Small intestine (tissue), 7 donors: Measurements from ENCODE around the gene KRTCAP3. TPM values are rescaled to one million over a fixed set of nuclear protein-coding genes. Genes with fewer than 3 reads are reported as not detected.

Experiments
- DNase-seq, 2 donors: peaks; one replicate each; pipeline versions ENCODE4 v3.0.0 to v3.0.0-alpha.2; 2013
- FAIRE-seq: peaks from 2 replicates; lab custom pipeline; 2012; peaks lifted over from hg19 to GRCh38; lab: Jason Lieb, UNC
- H3K27ac ChIP-seq, 3 donors: one replicate each; pipeline ENCODE4 v1.5.1; 2013; ENCODE audit warnings: low read length in 2 of 3, mild to moderate bottlenecking in 2 of 3, control low read depth in 1 of 3, inconsistent platforms in 1 of 3, low read depth in 1 of 3, moderate library complexity in 1 of 3
- H3K27me3 ChIP-seq, 3 donors: one replicate each; pipeline ENCODE4 v1.6.1; 2013; ENCODE audit warnings: low read length in 3 of 3, inconsistent platforms in 1 of 3; ENCODE audit not compliant: control insufficient read depth in 3 of 3, insufficient read depth in 3 of 3
- H3K36me3 ChIP-seq, 3 donors: one replicate each; pipeline ENCODE4 v1.6.1; 2013; ENCODE audit warnings: low read length in 3 of 3, inconsistent platforms in 1 of 3, low read depth in 1 of 3, mild to moderate bottlenecking in 1 of 3, moderate library complexity in 1 of 3; ENCODE audit not compliant: control insufficient read depth in 3 of 3, insufficient read depth in 2 of 3
- H3K4me1 ChIP-seq, 3 donors: one replicate each; pipeline ENCODE4 v1.6.1; 2013; ENCODE audit warnings: low read length in 2 of 3, inconsistent platforms in 1 of 3, low read depth in 1 of 3, mild to moderate bottlenecking in 1 of 3, moderate library complexity in 1 of 3; ENCODE audit not compliant: control insufficient read depth in 3 of 3, insufficient read depth in 2 of 3
- H3K4me3 ChIP-seq, 3 donors: one replicate each; pipeline ENCODE4 v1.5.1; 2013; ENCODE audit warnings: low read length in 3 of 3, control low read depth in 1 of 3, inconsistent platforms in 1 of 3, low read depth in 1 of 3, mild to moderate bottlenecking in 1 of 3, moderate library complexity in 1 of 3
- H3K9me3 ChIP-seq, 2 donors: one replicate each; pipeline ENCODE4 v1.6.1; 2013; ENCODE audit warnings: low read depth in 1 of 2, low read length in 1 of 2; ENCODE audit not compliant: control insufficient read depth in 2 of 2, insufficient read depth in 1 of 2
- WGBS, 3 donors: extraction: QIAGEN DNeasy Blood & Tissue Kit; methylation state at CpG; one replicate each; pipeline ENCODE4 v1.1.7; 2013; 5-methylcytosine and 5-hydroxymethylcytosine counted together
- polyA plus RNA-seq, 4 donors: library from polyadenylated mRNA; stranded (reverse) in 3 of 4; unstranded in 1 of 4; fragments of 200-250 nt in 3 of 4; fragments of 120-200 nt in 1 of 4; gene quantifications; one replicate each; pipeline versions ENCODE4 v1.2.1 to v1.2.3, GENCODE V29; 2013
- donor health status: healthy with polysubstance abuse.
- donor health status: control.
- donor health status: control.
- donor health status: Bipolar disorder and iron deficiency.
- donor health status: healthy.

Gene KRTCAP3
- polyA plus RNA-seq, 4 donors = 57.0 to 127 (median 60.5) TPM

GRCh38 chr2:27428213-27428977 is 13.8 kb upstream of the KRTCAP3 start, which contains the start of gene NRBP1:
TSS of gene NRBP1 (plus strand) at chr2:27428631. CDS start at chr2:27433274, 4,643 bp downstream.
- peak within 1 kb of the TSS; percentile 78 to 99 (median 88) for H3K4me3 ChIP-seq
- peaks cover 1 to 9% (median 7%) of the 10 kb centered on the region in 3 donors for H3K4me1 ChIP-seq
- peak within 1 kb of the TSS; percentile 92 to 100 (median 99) for H3K27ac ChIP-seq
- no peak for FAIRE-seq
- peak; percentile 93 to 98 for DNase-seq
- no peaks in the 10 kb centered on the region for H3K9me3 ChIP-seq
- peaks cover 2 to 4% (median 3%) of the 10 kb centered on the region in 3 donors for H3K36me3 ChIP-seq
- WGBS, 3 donors = 0% methylated on average over 50 to 75 of the region's 75 CpGs
- no peaks in the 10 kb centered on the region for H3K27me3 ChIP-seq

GRCh38 chr2:27428978-27429541 is 13.1 kb upstream of the KRTCAP3 start:
- FAIRE-seq = no peak

GRCh38 chr2:27431395-27431794 is 10.8 kb upstream of the KRTCAP3 start:
- no peaks in the 10 kb centered on the region for H3K9me3 ChIP-seq
- peaks cover 1 to 9% (median 7%) of the 10 kb centered on the region in 3 donors for H3K4me1 ChIP-seq
- H3K36me3 ChIP-seq = peaks cover 21 to 24% (median 22%) of the 10 kb centered on the region in 3 donors
- no peak overlapping the region for H3K4me3 ChIP-seq
- no peaks in the 10 kb centered on the region for H3K27me3 ChIP-seq
- DNase-seq = peak in 1 of 2 donors; percentile 10
- no peak overlapping the region for H3K27ac ChIP-seq
- FAIRE-seq = no peak

More at GRCh38 chr2:27428978-27429541, 13.1 kb upstream of the KRTCAP3 start:
- H3K9me3 ChIP-seq = no peaks in the 10 kb centered on the region
- no peaks in the 10 kb centered on the region for H3K27me3 ChIP-seq
- peaks cover 4 to 7% (median 5%) of the 10 kb centered on the region in 3 donors for H3K36me3 ChIP-seq
- peak; percentile 83 to 94 for DNase-seq
- H3K4me3 ChIP-seq = peak overlapping the region; percentile 78 to 99 (median 88)
- peak overlapping the region; percentile 92 to 100 (median 99) for H3K27ac ChIP-seq
- WGBS, 3 donors = 0 to 1% (median 0%) methylated on average over 36 to 51 of the region's 51 CpGs
- peaks cover 1 to 9% (median 7%) of the 10 kb centered on the region in 3 donors for H3K4me1 ChIP-seq

- FAIRE-seq = no peak
Observed at GRCh38 chr2:27435628-27436027, 6.6 kb upstream of the KRTCAP3 start.

GRCh38 chr2:27441226-27441926 is 805 bp upstream of the KRTCAP3 start:
- Histone ChIP-seq H3K36me3 (peaks cover 26 to 70% (median 27%) of the 10 kb centered on the region in 3 donors), H3K9me3 (no peaks in the 10 kb centered on the region), H3K27ac (no peak overlapping the region), H3K4me1 (peaks cover 0 to 32% (median 0%) of the 10 kb centered on the region in 3 donors), H3K27me3 (no peaks in the 10 kb centered on the region), H3K4me3 (no peak overlapping the region)
- no peak for FAIRE-seq
- WGBS, 3 donors = 79 to 82% (median 81%) methylated on average over 10 of the region's 10 CpGs
- no peak for DNase-seq

More at GRCh38 chr2:27435628-27436027, 6.6 kb upstream of the KRTCAP3 start:
- WGBS, 3 donors = 90 to 93% (median 91%) methylated on average over 6 of the region's 6 CpGs
- H3K4me3 ChIP-seq = no peak overlapping the region
- no peak overlapping the region for H3K27ac ChIP-seq
- H3K27me3 ChIP-seq = no peaks in the 10 kb centered on the region
- H3K36me3 ChIP-seq = peaks cover 38 to 52% (median 40%) of the 10 kb centered on the region in 3 donors
- no peaks in the 10 kb centered on the region for H3K9me3 ChIP-seq
- DNase-seq = no peak
- peaks cover 0 to 4% (median 1%) of the 10 kb centered on the region in 3 donors for H3K4me1 ChIP-seq

DNA sequence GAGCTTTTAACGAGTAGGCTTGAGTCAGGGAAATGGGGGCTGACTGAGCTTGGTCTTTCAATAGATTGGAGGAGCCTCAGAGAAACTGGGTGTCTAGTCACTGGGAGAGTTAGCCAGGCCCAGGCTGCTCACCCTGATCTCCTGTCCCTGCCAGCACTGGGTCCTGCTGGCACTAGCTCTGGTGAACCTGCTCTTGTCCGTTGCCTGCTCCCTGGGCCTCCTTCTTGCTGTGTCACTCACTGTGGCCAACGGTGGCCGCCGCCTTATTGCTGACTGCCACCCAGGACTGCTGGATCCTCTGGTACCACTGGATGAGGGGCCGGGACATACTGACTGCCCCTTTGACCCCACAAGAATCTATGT is 720 bp downstream of the KRTCAP3 start:
- Histone ChIP-seq H3K9me3 (no peaks in the 10 kb centered on the region), H3K4me1 (peaks cover 0 to 33% (median 0%) of the 10 kb centered on the region in 3 donors), H3K4me3 (peak overlapping the region; percentile 22 to 59 (median 52)), H3K36me3 (peaks cover 18 to 60% (median 19%) of the 10 kb centered on the region in 3 donors), H3K27ac (peak overlapping the region; percentile 33 to 82 (median 76)), H3K27me3 (no peaks in the 10 kb centered on the region)
- peak in 1 of 2 donors; percentile 42 for DNase-seq
- FAIRE-seq = no peak
- 8 to 49% (median 46%) methylated on average over 6 of the region's 6 CpGs for WGBS, 3 donors

DNA sequence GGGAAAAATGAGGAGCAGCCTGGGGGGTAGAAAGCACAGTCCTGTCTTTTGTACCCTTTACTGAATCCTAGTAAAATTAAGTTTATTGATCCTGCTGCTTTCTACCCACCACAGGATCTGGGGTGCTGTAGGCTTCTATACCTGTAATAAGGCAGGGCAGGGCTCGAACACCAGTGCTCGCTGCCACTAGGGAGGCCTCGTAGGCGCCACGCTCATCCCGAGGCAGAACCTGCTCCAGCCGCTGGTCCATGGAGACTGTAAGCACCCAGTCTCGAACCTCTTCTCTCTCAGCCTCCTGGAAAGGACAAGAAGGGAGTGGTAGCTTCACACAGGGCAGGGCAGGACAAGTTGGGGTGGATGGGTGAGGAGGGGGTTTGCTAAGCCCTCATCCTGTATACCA is 3.0 kb downstream of the KRTCAP3 start:
- H3K27ac ChIP-seq = peak overlapping the region; percentile 92 to 98 (median 98)
- H3K36me3 ChIP-seq = peaks cover 13 to 62% (median 14%) of the 10 kb centered on the region in 3 donors
- no peaks in the 10 kb centered on the region for H3K27me3 ChIP-seq
- no peaks in the 10 kb centered on the region for H3K9me3 ChIP-seq
- DNase-seq = no peak
- peak overlapping the region in 1 of 3 donors; percentile 46 for H3K4me3 ChIP-seq
- WGBS, 3 donors = 84 to 92% (median 86%) methylated on average over 8 of the region's 8 CpGs
- FAIRE-seq = no peak
- peaks cover 0 to 33% (median 0%) of the 10 kb centered on the region in 3 donors for H3K4me1 ChIP-seq

GRCh38 chr2:27445615-27446014 is 3.4 kb downstream of the KRTCAP3 start:
- 18 to 71% (median 49%) methylated on average over 8 of the region's 8 CpGs for WGBS, 3 donors
- Histone ChIP-seq H3K4me1 (peaks cover 0 to 33% (median 0%) of the 10 kb centered on the region in 3 donors), H3K36me3 (peaks cover 9 to 58% (median 12%) of the 10 kb centered on the region in 3 donors), H3K9me3 (no peaks in the 10 kb centered on the region), H3K4me3 (peak overlapping the region in 1 of 3 donors; percentile 46), H3K27ac (peak overlapping the region; percentile 92 to 98 (median 98)), H3K27me3 (no peaks in the 10 kb centered on the region)
- DNase-seq = peak in 1 of 2 donors; percentile 75
- no peak for FAIRE-seq
